NCI-H2171 treated with DMSO at 0.1 percent for 48 hours (cell line): ENCODE results near the gene EIF2S1.
"Not testable (repeated sequence)": the region's sequence is repeated elsewhere in the genome, so short reads cannot be mapped to it uniquely, and the experiment has no call there.

ENCODE experiments used
- DNase-seq: peaks from one replicate; lab custom pipeline; 2025; lab: John Stamatoyannopoulos, UW

Gene EIF2S1

DNA sequence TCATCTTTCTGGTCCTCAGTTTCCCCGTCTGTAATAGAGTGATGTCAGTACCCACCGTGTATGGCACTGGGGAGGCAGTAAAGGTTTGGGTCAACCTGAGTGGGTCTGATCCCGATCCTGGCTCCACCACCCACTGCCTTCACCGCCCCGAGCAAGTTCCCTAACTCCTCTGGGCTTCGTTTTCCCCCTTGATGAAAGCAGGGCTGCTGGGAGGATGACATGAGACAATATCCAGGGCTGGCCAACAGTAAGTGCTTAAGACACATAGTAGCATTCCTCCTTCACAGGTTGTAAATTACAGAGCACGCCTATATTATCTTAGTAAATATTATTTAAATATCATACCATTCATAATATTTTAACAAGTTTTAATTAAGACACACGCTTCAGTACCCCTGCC is 51.2 kb downstream of the EIF2S1 start:
- DNase-seq: no peak

- DNase-seq: peak; percentile 60
Observed at GRCh38 chr14:67411820-67412421, 51.8 kb downstream of the EIF2S1 start, which contains the start of gene PLEK2. Gene PLEK2, minus strand, starts transcription at chr14:67412165. Its CDS starts 106 bp downstream, at chr14:67412059.

- no peak for DNase-seq
Observed at GRCh38 chr14:67413806-67414769, 54.0 kb downstream of the EIF2S1 start.

GRCh38 chr14:67415610-67416009 is 55.5 kb downstream of the EIF2S1 start:
- DNase-seq: not testable (repeated sequence)

- DNase-seq: no peak
Observed at GRCh38 chr14:67416085-67416484, 56.0 kb downstream of the EIF2S1 start.

DNA sequence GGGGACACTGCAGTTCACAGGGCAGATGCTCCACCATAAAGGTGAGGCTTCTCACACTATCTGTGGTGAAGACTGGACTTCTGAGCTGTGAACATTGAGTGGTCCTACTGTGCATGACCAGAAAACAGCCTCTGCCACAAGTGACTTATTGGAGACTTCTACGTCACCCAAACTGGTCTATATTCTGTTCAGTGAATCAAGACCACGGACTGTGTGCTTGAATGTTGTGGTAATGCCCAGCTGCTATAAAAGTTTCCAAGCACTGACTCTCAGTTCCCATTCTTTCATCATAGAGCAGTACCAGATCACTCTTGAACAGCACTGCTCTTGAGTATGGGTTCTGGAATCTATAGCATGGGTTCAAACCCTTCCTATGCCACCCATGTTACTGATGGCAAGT is 56.7 kb downstream of the EIF2S1 start:
- no peak for DNase-seq

DNA sequence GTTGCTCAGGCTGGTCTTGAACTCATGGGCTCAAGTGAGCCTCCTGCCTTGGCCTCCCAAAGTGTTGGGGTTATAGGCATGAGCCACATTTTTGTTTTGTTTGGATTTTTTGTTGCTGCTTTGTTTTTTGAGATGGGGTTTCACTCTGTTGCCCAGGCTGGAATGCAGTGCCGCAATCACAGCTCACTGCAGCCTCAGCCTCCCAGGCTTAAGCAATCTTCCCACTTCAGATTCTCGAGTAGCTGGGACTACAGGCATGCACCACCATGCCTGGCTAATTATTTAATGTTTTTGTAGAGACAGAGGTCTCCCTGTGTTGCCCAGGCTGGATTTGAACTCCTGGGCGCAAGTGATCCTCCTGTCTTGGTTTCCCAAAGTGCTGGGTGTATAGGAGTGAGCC is 57.5 kb downstream of the EIF2S1 start:
- DNase-seq: no peak

DNA sequence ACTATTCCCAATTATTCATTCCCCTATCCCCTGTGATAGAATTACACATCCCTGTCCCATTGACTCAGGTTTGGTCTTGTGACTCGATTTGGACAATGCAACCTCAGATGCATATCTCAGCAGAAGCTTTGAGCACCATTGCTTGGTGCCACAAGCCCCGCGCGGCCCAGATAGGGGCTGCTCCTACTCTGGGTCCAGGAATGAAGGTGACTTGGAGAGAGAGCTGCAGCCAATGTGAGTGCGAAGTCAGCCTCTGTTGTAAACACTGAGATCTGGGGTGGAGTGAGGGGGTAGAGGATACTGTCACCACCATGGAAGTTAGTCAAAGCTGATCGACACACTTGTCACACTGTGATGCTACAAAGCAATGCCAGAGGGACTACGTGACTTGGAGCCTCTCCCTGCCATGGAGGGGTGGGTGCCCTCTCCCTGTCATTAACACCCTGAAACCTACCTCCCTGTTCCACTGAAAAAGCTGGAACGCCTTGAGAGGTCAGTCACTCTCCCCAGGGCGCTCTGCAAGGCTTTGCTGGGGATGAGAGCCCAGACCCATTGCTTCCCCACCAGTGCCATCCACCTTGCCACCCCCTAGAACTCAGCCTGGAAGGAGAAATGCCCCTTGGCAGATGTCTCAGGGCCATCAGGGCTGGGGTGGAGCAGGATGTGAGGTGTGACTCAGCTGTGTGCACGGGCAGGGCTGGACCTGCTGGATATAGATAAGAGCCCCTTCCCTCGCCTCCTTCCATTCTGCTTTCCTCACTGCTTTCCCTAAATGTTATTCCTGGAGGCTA is 58.5 kb downstream of the EIF2S1 start:
- DNase-seq: no peak

DNA sequence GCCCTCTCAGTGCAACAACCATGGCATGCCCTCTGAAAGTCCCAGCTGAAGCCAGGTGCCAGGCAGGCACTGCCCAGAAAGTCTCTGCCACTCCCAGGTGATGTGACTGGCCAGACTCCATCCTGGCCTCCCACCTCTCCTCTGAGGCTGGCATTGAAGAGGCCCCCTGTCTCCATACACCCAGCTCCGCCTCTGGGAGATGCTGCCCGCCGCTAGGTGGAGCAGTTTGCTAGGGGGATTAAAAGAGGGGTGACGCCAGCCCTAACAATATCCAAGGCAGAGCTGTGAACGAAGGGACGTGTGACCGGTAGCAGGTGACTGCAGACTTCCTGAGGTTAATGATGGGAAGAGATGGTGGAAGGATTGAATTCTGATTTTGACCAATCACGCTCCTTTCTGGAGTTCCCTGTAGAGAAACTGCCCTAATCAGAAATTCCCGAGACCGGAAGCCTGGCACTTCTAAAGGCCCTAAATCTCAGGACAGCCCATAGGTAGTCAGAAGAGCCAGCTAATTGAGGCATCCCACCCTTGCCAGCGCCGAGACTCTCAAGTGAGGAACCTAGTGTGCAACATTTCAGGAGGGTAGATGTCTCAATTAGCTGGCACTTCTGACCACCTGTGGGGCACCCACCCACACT is 60.1 kb downstream of the EIF2S1 start:
- no peak for DNase-seq

DNA sequence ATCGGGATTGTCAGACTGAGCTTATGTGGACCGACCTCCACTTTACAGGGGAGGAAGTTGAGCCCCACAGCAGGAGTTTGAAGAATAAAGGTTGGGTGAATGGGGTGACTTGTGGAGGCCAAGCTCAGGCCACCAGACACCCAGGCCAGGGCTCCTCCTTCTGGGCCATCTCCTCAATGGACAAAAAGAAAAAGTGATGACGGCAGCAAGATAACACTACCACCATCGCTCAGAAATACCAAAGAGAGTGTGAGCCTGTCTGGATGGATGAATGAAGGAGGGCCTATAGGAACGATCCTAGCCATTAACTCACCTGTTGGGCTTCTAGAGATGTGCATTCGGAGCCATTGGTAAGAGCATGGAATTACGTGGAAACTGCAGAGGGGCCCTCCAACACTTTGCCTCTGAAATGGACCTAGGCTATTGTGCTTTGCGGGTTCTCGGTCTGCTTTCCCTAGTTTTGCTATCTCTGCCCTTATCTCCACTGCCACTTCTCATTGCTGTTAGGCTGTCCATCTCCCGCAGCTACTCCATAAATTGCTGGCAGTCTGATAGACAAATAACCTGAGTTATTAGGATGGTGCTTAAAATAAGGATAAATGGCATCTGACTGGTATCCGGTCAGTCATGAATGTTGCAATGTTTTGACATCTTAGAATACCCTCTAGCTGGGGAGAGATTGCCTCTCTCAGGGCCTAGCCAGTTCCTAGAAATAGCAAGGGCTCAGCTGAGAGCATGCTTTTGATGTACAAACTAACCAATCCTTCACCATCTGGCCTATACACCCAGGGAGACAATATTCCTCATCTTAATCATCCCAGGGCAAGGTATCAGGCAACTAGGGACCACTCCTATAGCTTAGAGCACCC is 61.5 kb downstream of the EIF2S1 start:
- DNase-seq: no peak

GRCh38 chr14:67423424-67423823 is 63.3 kb downstream of the EIF2S1 start:
- DNase-seq: no peak

DNA sequence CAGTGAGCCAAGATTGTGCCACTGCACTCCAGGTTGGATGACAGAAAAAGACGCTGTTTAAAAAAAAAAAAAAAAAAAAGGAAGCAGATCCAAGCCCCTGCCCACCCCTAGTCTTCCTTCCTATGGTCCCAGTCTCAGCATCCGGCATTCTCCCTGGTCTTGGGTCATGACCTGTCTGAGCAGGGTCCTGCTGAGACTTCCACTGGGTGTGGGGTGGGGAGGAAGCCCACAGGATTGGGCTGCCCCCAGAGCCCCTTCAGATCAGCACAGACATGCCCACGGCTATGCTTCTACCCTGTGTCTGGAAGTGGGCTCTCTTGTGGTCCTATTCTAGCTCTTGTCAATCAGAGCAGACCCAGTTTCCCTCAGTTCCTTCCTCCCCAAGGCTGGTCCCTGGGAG is 64.4 kb downstream of the EIF2S1 start:
- DNase-seq: no peak

DNA sequence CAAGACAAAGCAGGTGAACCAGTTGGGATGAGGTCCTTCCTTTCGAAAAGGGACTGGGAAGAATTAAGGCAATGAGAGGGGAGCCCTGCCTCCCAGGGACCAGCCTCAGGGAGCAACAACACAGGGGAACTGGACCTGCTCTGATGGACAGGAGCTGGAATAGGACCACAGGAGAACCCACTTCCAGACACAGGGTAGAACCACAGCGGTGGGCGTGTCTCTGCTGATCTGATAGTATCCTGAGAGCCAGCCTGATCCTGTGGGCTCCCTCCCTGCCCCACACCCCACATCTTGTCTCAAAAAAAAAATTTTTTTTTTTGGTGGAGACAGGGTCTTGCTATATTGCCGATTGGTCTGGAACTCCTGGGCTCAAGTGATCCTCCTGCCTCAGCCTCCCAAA is 65.5 kb downstream of the EIF2S1 start:
- no peak for DNase-seq

- peak; percentile 49 for DNase-seq
Observed at GRCh38 chr14:67426161-67426560, 66.0 kb downstream of the EIF2S1 start.

GRCh38 chr14:67426983-67427606 is 67.0 kb downstream of the EIF2S1 start:
- DNase-seq: peak; percentile 85

DNA sequence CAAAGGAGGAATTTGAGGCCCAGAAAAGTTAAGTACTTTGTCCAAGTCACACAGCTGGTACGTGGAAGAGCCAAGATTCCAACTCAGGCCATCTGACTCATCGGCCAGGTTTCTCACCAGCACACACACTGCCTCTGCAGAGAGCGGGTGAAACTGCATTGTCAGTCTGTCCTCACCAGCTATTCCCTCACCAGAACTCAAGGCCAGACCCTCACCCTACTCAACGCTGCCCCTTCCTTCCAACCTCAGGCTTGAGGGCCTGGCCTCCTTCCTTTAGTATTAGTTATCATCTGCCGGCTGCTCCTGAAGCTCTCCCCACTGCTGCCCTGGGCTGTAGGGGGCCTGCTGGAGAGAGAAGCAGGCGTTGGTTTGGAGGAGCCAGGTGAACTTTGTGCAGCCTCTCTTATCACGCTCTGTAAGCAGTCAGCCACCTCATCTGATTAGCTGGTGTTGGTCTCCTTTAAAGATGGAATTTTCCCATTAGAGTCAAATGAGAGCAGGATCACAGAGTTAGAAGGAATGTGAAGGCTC is 68.4 kb downstream of the EIF2S1 start:
- DNase-seq: no peak

- peak; percentile 79 for DNase-seq
Observed at GRCh38 chr14:67429510-67430205, 69.5 kb downstream of the EIF2S1 start.

GRCh38 chr14:67432050-67432564 is 72.0 kb downstream of the EIF2S1 start:
- no peak for DNase-seq

DNA sequence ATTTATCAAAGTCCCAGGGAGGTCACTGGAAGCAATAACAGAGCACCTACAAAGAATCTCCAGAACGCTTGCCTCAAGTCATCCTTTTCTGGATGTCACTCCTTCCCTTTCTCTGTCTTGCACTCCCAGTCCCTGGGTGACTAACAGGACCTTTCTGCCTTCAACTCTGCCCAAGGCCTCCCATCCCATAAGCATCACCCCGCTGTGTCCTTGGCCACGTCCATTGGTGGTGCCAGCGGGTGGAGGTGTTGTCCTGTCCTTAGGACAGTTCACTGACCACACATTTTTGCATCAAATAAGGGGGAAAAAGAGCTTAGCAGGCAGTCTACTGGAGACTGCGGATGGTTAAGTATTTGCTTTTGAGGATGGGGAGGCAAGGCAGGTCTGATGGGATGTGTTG is 75.5 kb downstream of the EIF2S1 start:
- no peak for DNase-seq
